Superior temporal gyrus (tissue), 1 donor: ENCODE results near the gene TMEM266.
A peak's percentile ranks its signal among the peaks of the same experiment; 100 is the strongest.

Experiments used
- DNase-seq: peaks from one replicate; pipeline ENCODE4 v3.0.0-alpha.2; 2016; ENCODE audit errors: extremely low spot score

Gene TMEM266

DNA sequence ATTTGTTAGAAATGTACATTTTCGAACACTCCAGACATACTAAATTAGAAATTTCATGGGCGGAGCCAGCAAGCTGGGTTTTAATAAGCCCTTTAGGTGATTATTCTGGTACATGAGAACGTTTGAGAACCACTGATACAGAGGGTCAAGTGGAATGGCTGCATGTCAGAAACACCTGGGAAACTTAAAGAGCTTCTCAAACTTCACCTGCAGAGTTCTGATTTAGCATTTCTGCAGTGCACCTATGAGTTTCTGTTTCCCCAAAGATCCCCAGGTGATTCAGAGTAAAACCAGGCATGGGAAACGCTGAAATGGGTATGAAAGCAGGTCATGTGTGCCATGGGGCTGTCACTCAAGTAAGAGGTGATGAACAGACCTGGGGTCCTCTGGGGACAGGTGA, 68.1 kb downstream of the TMEM266 start:
- no peak for DNase-seq

DNA sequence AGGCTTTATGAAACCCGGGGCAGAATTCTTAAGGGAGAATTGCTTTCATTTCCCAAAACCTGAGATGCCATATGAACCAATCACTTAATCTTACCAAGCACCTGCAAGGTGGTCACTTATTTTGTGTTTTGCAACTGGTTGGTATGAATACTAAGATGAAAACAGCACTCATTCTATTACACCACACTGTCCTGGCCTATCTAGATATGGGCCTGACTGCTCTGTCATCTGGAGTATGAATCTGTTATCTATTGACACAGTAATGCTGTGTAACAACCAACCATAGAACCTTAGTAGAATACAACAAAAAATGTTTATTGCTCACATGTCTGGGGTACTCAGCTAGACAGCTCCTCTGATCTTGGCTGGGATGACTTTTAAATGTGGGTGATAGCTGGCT, 74.8 kb downstream of the TMEM266 start:
- DNase-seq, result no peak

DNA sequence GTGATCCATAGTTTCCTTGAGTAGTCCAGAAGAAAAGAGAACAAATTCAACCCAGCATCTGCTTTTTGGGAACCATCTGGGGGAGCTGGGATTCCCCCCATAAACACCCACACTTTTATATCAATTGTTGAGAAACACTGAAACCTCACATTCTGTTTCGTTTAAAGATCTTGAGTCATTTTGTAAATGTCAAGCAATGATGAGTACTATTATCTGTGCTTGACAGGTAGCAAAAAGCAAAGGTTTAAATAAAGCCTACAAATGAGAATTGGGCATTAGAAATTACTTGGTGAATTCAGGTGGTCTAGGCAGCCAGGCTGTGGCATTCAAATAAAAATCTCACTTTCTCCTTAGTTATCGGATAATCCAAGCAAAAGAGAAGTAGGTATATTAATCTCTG, 75.7 kb downstream of the TMEM266 start:
- no peak for DNase-seq

DNA sequence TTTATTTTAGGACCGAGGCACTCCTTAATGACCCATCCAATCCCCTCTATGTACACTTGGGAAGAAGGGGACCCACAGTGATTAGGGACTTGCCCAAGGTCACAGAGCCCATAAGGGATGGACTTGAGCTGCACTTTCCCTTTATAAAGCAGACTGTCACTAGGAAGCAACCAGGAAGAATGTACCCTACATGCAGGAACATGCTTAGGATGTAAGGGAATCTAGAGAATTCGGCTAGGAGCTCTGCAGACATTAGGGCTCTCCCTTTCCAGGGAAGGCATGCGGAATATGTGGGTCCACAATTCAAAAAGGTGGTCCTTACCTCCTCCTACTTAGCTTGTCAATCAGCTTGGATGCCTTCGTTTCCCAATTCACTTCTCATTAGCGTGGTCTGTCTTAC, 78.7 kb downstream of the TMEM266 start:
- no peak for DNase-seq

DNA sequence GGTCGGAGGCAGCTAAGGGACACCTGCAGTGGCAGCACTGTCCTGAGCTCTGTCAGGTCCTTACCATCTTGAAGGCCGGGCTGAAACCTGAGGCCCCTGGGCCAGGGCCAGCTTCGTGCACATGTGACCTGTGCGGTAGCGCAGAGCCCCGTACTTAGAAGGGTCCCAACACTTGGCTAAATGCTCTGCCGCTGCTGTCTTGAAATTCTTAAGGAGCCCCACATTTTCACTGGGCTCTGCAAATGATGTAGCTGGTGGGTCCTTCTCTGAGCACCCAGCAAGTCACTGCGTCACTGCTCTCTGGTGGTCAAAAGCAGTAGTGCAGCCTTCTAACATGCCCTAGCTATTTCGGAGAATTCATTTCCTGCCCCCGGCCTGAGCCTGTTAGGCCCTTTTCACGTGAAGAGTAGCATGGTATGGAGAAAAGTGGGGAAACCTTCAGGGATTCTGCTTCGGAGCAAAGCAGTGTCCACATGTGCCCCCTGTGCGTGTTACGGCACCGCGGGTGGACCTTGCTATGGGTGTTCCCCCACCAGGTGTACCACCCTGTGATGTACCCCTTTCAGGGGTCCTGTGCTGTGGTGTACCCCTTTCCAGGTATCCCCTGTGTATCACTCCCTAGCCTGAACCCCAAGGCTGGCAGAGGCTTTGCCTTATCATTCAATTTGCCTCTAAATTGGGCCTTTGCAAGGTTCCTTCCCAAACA, 79.7 kb downstream of the TMEM266 start:
- DNase-seq, result peak; percentile 87

DNA sequence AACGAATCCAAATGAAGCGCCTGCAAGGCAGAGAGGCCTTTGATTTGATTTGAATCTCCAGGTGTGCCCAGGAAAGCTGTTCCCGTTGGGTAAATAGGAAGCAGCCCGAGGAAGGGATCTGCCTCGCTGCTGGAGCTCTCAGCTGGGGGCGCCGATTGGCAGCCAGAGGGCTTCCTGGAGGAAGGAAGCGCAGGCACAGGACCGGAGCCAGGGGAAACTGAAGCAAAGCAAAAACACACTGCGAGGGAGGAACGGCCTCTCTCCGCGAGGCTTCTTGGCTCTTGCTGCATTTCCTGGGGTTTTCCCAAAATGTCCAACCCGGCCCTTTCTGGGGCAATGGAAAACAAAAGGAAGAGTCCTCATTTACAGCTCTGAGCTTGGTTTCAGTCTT, 80.3 kb downstream of the TMEM266 start:
- DNase-seq, result no peak

DNA sequence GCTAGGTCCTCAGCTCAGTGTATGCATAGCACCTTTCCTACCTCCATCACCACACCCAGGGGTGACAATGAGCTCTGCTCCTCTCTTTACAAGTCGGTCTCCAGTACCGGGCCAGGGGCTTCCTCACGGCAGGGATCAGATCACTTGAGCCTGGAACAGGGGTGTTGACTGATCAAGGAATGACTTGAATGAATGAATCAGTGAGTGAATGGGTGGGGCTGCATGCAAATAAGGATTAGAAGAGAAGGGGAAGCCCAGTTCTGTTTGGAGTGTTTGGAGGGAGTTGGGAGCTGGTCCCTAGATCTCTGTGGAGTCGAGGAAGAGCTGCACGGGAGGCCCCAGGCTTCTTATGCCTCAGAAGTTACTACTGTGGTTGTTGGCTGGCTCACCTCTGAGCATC, 87.0 kb downstream of the TMEM266 start:
- no peak for DNase-seq

DNA sequence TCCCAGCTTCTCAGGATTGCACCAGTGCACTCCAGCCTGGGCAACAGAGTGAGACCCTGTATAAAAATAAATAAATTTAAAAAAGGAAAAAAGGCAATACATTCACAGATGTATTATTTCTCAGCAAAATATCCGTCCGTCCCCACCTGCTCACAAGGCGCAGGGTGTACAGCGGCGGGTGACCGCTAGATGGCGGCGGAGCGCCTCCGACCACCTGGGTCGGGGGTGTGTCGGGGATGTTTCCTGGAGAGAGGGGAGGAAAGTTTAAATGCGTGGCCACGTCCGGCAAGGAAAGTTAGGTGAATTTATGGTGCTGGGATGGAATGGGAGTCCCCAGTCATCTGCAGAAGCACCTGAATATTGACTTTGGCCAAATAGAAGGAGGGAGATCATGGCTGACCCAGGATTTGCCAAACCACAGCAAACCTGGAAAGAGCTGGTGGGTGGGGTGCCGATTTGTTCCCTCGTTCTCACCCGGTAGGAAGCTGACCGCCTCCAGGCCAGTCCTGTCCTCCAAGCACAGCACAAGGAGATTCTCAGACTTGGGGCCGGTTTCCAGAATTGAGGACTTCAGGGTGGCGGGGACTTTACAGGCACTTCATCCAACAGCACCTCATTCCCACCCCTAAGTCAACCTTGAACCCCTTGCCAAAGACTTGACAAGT, 88.3 kb downstream of the TMEM266 start:
- peak; percentile 23 for DNase-seq

DNA sequence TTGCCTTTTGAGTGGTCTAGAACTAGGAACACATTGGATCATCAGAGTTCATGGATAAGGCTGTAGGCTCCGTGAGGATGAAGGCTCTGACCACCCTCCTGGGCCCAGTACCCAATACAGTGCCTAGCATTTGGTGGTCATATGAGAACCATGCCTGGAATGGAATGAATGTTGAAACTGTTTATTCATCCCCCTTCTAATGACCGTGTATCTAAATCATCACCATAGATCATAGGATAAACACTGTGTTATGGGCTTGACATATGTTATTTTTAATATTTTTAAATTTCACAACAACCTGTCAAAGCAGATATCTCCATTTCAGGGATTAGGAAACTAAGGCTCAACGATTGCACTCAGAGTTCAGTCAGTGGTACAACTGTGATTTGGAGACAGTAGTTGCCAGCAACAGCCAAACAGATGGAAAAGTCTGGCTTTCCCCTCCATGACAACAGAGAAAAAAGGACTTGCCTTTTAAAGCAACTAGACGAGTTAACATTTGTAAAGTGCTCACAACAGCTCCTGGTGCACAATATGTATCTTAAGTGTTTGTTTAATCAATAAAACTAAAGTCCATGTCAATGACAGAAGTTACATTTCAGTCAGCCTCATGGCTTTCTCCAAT, 89.6 kb downstream of the TMEM266 start:
- DNase-seq, result no peak

DNA sequence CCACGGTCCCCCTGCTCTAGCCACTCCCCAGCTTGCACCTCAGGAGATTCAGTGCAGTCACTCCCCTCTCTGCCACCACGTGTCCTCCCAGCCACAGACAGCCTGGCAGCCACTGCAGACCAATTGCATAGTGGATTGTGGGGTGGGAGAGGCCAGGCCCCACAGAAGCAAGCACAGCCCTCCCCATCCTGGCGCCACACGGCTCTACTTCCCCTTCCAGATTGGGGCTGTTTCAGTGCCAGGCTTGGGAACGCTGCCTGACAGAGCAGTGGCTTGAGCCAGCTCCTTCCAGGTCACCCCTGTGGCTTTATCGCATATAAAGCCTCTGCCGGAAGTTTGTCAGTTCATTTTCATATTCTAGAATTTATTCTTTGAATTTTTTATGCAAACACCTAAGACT, 90.7 kb downstream of the TMEM266 start:
- peak; percentile 14 for DNase-seq

DNA sequence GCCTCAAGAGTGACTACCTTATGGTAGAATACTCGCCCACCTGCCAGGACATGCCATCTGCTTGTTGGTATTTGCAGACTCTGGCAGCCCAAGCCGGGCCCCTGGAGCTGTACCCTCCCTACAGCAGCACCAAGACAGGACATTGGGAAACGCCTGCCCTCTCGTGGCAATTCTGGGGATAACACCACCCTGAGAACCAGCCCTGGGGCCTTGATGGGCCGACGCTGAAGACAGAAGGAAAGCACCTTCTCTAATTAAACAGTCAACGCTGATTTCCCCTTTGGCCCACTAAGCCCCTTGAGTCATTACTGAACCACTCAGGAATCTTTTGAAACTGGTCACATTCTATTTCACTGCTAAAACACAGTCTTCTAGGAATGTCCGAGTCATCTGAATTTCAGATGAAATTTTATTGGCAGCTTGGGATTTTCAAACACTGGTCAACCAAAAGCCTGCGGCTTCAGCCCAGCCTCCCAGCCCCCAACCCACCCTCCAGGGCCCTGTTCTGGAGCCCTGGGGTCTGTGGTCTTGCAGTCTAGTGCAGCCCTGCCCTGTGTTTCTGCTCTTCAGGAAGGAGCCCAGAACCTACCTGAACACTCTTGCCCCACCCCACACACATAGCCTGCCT, 91.3 kb downstream of the TMEM266 start:
- DNase-seq, result peak; percentile 84

DNA sequence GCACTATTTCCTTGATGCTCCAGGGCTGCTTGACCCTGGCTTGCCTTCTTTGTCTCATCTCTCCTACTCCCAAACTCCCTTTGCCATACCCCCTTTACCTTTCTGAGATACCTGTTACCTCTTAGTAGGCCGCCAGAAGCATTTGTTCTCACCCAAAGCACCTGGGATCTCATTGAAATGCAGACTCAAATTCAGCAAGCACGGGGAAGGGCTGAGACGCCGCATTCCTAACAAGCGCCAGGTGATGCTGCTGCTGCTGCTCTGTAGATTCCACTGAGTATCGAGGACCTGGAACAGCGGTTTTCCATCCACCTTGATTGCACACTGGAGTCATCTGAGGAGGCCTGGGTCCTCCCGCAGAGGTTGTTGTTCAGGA, 91.8 kb downstream of the TMEM266 start:
- DNase-seq, result no peak

DNA sequence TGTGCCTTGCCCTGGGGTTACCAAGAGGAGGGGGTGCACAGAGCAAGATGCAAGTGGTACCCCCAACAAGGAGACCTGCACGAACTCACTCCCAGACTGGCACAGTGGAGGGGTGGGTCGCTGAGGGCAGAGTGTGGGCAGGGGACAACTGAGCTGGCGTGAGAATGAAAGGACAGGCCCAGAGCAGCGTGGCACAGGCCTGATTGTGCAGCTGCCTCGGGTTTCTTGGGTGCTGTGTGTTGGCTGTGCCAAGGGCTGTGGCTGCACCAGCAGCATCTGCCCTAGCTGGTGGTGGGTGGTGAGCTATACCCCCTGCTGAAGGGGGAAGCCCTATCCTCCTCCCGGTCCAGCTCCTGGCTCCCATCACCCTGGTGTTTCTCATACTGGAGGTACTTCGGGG, 92.4 kb downstream of the TMEM266 start:
- no peak for DNase-seq

DNA sequence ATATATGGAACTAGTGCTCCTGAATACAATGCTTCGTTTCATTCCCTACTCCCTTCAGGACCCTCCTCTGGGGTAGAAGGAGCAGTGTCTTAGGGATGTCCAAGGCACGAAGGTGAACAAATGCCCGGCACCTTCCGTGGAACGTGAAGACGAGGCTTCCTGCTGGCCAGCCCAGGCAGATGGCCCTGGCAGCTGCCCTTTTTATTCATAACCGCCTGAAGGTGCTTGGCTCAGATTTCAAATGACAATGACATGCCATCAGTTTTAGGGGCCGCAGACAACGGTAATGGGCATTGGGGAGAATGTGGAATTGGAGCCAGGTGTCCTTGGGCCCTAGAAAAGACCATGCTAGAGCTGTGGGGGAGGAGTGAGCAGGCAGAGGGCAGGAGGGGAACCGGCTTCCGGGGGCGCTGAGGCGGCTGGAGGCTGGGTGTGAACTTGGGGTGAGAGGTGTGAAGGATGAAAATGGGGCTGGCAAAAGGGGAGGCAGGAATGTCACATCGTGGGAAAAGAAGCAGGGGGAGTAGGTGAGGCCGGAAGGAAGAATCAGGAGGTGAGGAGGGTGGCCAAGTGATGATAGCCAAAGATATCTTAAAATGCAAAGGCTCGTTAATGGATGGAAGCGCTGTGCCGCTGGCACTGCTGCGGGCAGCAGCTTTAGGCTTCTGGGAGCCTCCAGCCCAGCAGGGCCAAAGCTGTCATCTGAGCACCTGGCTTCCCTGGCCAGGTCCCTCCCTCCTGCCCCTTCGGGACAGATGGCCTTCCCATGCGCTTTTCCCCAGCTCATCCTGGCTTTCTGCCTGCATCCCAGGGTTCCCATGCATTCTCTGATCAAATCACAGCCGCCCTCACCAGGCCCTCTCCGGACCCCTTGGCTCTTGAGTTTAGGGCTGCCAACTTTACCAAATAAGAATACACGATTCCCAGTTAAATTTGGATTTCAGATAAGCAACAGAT, 93.7 kb downstream of the TMEM266 start:
- no peak for DNase-seq

DNA sequence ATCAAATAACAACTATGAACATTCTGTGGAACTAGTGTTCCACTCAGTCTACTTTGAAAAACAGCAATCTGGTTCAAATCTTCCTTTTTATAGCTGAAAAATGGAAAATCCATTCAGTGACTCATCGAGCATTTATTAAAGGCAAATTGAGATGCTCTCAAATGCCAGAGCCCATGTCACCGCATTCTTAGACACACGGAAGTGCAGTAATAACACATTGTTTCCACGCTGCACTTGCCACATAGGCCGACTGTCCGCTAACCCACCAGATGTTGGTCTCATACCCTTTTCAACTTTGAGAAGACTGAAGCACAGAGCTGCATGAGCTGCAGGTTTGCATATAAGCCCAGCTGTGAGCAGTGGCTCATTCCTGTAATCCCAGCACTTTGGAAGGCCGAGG, 95.9 kb downstream of the TMEM266 start:
- no peak for DNase-seq

DNA sequence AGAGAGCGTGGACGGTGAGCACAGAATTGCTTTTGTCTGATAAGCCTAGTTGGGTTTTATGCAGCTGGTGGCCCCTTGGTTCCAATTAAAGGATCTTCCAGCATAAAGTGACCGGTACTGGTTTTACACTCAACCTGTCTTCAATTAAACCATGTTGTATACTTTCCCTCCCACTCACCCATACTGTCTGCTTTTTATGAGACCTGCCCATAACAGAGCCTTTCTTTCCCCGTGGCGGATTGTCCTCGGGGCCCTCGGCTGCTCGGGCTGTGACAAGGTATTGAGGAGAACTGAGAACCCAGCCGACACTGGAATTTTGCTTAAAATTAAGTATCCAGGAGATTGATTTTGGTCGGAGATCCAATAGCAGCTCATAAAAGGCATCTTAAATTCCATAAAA, 98.4 kb downstream of the TMEM266 start:
- DNase-seq, result no peak

DNA sequence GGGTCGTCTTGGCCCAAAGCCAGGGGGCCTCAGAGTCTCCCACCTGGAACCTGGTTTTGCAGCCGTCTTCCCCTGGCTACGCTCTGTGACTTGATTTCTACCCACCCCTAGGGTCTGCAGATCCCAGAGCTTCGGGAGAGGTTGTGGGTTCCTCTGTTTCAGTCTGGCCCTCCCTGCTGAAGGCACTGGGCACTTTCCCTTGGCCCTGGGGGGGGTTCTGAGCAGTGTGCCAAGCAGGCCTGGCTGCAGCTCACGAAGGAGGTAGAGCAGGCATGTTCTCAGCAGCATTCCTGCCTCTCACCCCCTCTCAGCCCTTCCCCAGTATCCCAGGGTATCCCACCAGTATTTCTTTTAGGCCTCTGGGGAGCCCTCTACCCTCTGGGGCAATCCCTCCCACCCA, 99.0 kb downstream of the TMEM266 start:
- no peak for DNase-seq

DNA sequence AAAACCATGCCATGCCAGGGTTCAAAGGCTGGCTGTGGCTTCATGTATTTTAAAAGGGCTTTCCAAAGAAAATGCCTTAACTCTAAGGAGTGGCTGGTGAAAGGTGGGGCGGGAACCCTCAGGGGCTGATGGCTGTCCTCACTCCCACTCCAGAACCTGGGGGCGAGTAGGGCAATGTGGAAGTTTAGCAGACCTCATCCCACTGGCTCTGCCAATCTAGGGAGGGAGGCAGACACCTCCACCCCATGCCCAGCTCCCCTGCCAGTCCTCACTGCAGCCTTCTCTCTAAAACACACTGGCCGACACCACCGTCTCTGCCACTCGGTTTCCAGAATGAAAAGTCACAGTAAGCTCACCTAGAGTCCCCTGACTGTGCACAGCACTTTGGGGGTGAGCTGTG, 99.5 kb downstream of the TMEM266 start:
- no peak for DNase-seq

DNA sequence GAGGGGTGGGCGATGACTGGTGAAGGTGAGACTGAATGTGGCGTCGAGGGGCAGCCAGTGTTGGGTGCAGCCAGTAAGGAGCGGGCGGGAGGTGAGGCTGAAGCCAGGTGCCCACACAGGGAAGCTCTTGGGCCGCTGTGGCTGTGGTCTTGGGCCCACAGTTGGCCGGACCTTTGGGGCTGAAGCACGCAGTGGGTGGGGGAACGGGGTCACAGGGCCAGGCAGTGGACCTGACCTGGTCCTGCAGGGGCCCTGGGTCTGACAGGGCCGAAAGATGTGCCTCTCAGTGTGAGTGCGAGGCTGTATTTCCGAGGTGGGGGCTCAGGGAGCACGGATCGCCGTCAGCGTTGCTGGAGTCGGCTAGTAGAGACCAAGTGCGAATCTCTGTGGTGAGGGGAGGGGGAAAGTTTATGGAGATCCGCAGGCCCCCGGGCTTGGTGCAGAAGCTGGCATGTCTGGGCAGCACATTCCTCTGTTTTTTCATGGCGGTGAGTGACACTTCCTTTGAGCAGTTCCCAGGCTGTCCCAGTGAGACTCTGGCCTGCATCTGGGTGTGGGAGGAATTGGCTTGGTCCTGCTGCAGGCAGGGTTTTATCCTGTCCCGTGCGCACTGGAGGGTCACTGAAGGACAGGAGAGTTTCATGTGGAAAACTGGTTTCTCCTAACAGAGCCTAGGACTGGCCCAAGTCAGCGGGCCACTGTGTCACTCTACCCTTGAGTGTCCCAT, 100.8 kb downstream of the TMEM266 start:
- no peak for DNase-seq

DNA sequence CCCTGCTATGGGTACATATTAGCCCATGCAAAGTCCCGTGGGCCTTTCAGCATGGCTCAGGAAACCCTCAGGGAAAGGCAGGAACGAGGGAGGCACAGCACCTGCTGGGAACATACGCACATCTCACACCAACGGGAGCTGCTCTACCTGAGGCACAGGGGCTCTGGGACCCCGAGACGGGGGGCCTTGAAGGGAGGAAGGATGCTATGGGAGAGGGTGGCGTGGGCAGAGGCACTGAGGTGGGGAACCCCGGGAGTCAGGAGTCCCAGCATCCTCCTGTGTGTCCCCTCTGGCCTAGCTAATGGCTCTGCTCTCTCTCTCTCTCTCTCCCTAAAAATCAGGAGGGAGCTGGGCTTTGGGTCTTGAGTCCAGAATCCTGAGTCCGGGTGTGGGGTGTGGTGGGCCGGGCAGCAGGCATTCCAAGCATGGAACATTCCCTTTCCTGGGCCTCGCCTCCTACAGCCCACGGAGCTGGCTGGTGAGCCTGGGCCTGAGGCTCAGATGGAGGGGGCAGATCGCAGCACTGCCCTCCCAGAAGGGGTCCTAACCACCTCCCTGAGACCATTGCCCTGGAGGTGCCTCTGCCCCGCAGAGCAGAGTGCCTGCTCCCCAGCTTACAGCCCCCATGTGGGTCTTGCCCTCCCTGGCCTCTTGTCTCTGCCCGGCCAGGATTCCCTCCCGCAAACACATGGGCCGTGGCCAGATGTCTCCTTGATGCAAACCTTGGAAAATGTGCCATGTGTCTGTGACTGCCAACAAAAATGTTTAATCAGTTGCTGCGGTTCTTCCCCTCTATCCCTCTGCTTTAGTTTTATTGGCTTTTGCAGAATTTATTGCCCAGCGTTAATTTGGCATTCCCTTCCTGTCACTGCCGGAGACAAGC, 101.6 kb downstream of the TMEM266 start:
- DNase-seq, result no peak
